Placental epithelial cell (primary cell): ENCODE data around the gene OTUD5. TPM values are rescaled to one million over a fixed set of nuclear protein-coding genes. Genes with fewer than 3 reads are reported as not detected.

Experiments
- small RNA-seq: library from RNA; depleted of rRNA; stranded (forward); fragments of <200 nt; gene quantifications from one replicate; pipeline ENCODE3, GENCODE V24; 2012
- total RNA-seq: library from RNA; depleted of rRNA; stranded (reverse); fragments of >200 nt; gene quantifications from 2 replicates; pipeline ENCODE4 v1.2.3, GENCODE V29; 2012

The OTUD5 gene
- total RNA-seq, result 34.5 and 40.6 TPM in 2 replicates

GRCh38 chrX:48957477-48957826, at the start of gene OTUD5:
Gene OTUD5, minus strand, starts transcription at chrX:48957607. Its CDS starts 37 bp downstream, at chrX:48957570.

GRCh38 chrX:49002091-49002935, 44.9 kb upstream of the OTUD5 start, which contains the start of gene GRIPAP1:
Gene GRIPAP1, minus strand, starts transcription at chrX:49002264. Its CDS starts 35 bp downstream, at chrX:49002229.

GRCh38 chrX:48971249-48972219, 14.1 kb upstream of the OTUD5 start, which contains the start of gene KCND1:
Gene KCND1, minus strand, starts transcription at chrX:48971844. Its CDS starts 1,573 bp downstream, at chrX:48970271.

GRCh38 chrX:48918643-48919340, 38.6 kb downstream of the OTUD5 start, which contains the start of gene PIM2:
Gene PIM2, minus strand, starts transcription at chrX:48919024. Its CDS starts 190 bp downstream, at chrX:48918834.

GRCh38 chrX:48911412-48912182, 45.8 kb downstream of the OTUD5 start, which contains the start of gene SLC35A2:
Gene SLC35A2, minus strand, starts transcription at chrX:48911646. Its CDS starts 10 bp downstream, at chrX:48911636.

GRCh38 chrX:48897625-48898306, 59.6 kb downstream of the OTUD5 start, which contains the start of the genes PQBP1 and TIMM17B:
Gene PQBP1, plus strand, starts transcription at chrX:48897930. Its CDS starts 580 bp downstream, at chrX:48898510.
Gene TIMM17B, minus strand, starts transcription at chrX:48897768. Its CDS starts 19 bp downstream, at chrX:48897749.

Small RNA genes within 50 kb of the gene (small RNA-seq; reads per million reads assigned to genes)
- gene RNU6-722P, result not detected

Other genes starting within 250 kb of the OTUD5 start
- not detected in 2 replicates for gene GLOD5, start 195.9 kb downstream of the OTUD5 start, total RNA-seq
- not detected in 2 replicates for gene GATA1, start 171.0 kb downstream of the OTUD5 start, total RNA-seq
- gene HDAC6, start 155.5 kb downstream of the OTUD5 start, total RNA-seq, result 75.8 and 79.6 TPM in 2 replicates
- not detected in 2 replicates for gene ERAS, start 131.1 kb downstream of the OTUD5 start, total RNA-seq
- 13.1 and 27.1 TPM in 2 replicates for gene PCSK1N, start 122.0 kb downstream of the OTUD5 start, total RNA-seq
- gene TIMM17B, start 59.8 kb downstream of the OTUD5 start, total RNA-seq, result 58.8 and 60.9 TPM in 2 replicates
- 47.9 and 62.4 TPM in 2 replicates for gene PQBP1, start 59.7 kb downstream of the OTUD5 start, total RNA-seq
- 20.8 and 35.4 TPM in 2 replicates for gene SLC35A2, start 46.0 kb downstream of the OTUD5 start, total RNA-seq
- 5.9 and 8.5 TPM in 2 replicates for gene PIM2, start 38.6 kb downstream of the OTUD5 start, total RNA-seq
- gene KCND1, start 14.2 kb upstream of the OTUD5 start, total RNA-seq, result 0.11 and 0.39 TPM in 2 replicates
- gene GRIPAP1, start 44.7 kb upstream of the OTUD5 start, total RNA-seq, result 13.3 and 15.3 TPM in 2 replicates
- 55.4 and 62.0 TPM in 2 replicates for gene TFE3, start 85.8 kb upstream of the OTUD5 start, total RNA-seq
- 8.2 and 9.3 TPM in 2 replicates for gene CCDC120, start 101.4 kb upstream of the OTUD5 start, total RNA-seq
- 19.0 and 19.2 TPM in 2 replicates for gene PRAF2, start 116.4 kb upstream of the OTUD5 start, total RNA-seq
- 56.1 and 61.8 TPM in 2 replicates for gene WDR45, start 122.3 kb upstream of the OTUD5 start, total RNA-seq
- 13.3 and 13.9 TPM in 2 replicates for gene GPKOW, start 166.1 kb upstream of the OTUD5 start, total RNA-seq
- gene MAGIX, start 205.2 kb upstream of the OTUD5 start, total RNA-seq, result 16.3 and 21.6 TPM in 2 replicates
- gene PLP2, start 214.3 kb upstream of the OTUD5 start, total RNA-seq, result 35.3 and 60.5 TPM in 2 replicates
- 11.4 and 14.3 TPM in 2 replicates for gene PRICKLE3, start 228.8 kb upstream of the OTUD5 start, total RNA-seq
- gene SYP, start 242.6 kb upstream of the OTUD5 start, total RNA-seq, result under 0.01 TPM in 1 of 2 replicates, not detected in the other